Trophoblast cell (in vitro differentiated cells and primary cell): Measurements from ENCODE around the gene MUS81.
"Not testable (repeated sequence)": the region's sequence is repeated elsewhere in the genome, so short reads cannot be mapped to it uniquely, and the experiment has no call there.

Source experiments
- DNase-seq, 2 donors: peaks; one replicate each; pipeline ENCODE4 v3.0.0-alpha.2; 2016
- H2AFZ ChIP-seq: 2 replicates; pipeline ENCODE4 v1.6.1; 2013; ENCODE audit warnings: low read length, moderate library complexity, mild to moderate bottlenecking; ENCODE audit not compliant: insufficient read depth, poor library complexity
- H2AK5ac ChIP-seq: 2 replicates; pipeline ENCODE4 v1.6.1; 2013; ENCODE audit warnings: mild to moderate bottlenecking, low read length
- H2BK120ac ChIP-seq: 2 replicates; pipeline ENCODE4 v1.6.1; 2013; ENCODE audit warnings: low read length, mild to moderate bottlenecking, moderate library complexity; ENCODE audit not compliant: insufficient read depth, poor library complexity
- H2BK12ac ChIP-seq: 2 replicates; pipeline ENCODE4 v1.6.1; 2013; ENCODE audit warnings: mild to moderate bottlenecking, low read length, moderate library complexity
- H2BK5ac ChIP-seq: 2 replicates; pipeline ENCODE4 v1.6.1; 2013; ENCODE audit warnings: low read length, low read depth, moderate library complexity, mild to moderate bottlenecking; ENCODE audit not compliant: poor library complexity
- H3K14ac ChIP-seq: 2 replicates; pipeline ENCODE4 v1.6.1; 2013; ENCODE audit warnings: mild to moderate bottlenecking, low read length
- H3K18ac ChIP-seq: 2 replicates; pipeline ENCODE4 v1.6.1; 2013; ENCODE audit warnings: mild to moderate bottlenecking, low read length
- H3K23ac ChIP-seq: 2 replicates; pipeline ENCODE4 v1.6.1; 2013; ENCODE audit warnings: low read length
- H3K27ac ChIP-seq: 2 replicates; pipeline ENCODE4 v1.5.1; 2013; ENCODE audit warnings: low read depth, mild to moderate bottlenecking, inconsistent platforms, low read length, moderate library complexity
- H3K27me3 ChIP-seq: 2 replicates; pipeline ENCODE4 v1.6.1; 2013; ENCODE audit warnings: inconsistent platforms, mild to moderate bottlenecking, low read length, moderate library complexity; ENCODE audit not compliant: insufficient read depth
- H3K36me3 ChIP-seq, 2 experiments: 1 replicate in 1 of 2; 2 replicates in 1 of 2; pipeline ENCODE4 v1.6.1; 2013; ENCODE audit warnings: low read length in 2 of 2, mild to moderate bottlenecking in 2 of 2, moderate library complexity in 1 of 2; ENCODE audit not compliant: insufficient read depth in 2 of 2, control insufficient read depth in 1 of 2
- H3K4ac ChIP-seq: 2 replicates; pipeline ENCODE4 v1.6.1; 2013; ENCODE audit warnings: low read depth, mild to moderate bottlenecking, low read length, moderate library complexity
- H3K4me1 ChIP-seq, 2 experiments: 1 replicate in 1 of 2; 2 replicates in 1 of 2; pipeline ENCODE4 v1.6.1; 2013; ENCODE audit warnings: low read length in 2 of 2, mild to moderate bottlenecking in 2 of 2, moderate library complexity in 1 of 2; ENCODE audit not compliant: insufficient read depth in 2 of 2, control insufficient read depth in 1 of 2
- H3K4me2 ChIP-seq: 2 replicates; pipeline ENCODE4 v1.6.1; 2013; ENCODE audit warnings: inconsistent platforms, mild to moderate bottlenecking, low read length, moderate library complexity
- H3K4me3 ChIP-seq: 2 replicates; pipeline ENCODE4 v1.5.1; 2013; ENCODE audit warnings: mild to moderate bottlenecking, low read depth, low read length, inconsistent platforms
- H3K79me1 ChIP-seq: one replicate; pipeline ENCODE4 v1.6.1; 2013; ENCODE audit warnings: low read length
- H3K79me2 ChIP-seq: 2 replicates; pipeline ENCODE4 v1.6.1; 2013; ENCODE audit warnings: low read length, mild to moderate bottlenecking; ENCODE audit not compliant: control insufficient read depth, insufficient read depth, poor library complexity
- H3K9ac ChIP-seq: 2 replicates; pipeline ENCODE4 v1.6.1; 2013; ENCODE audit warnings: mild to moderate bottlenecking, low read length
- H3K9me3 ChIP-seq: 2 replicates; pipeline ENCODE4 v1.6.1; 2013; ENCODE audit warnings: low read depth, mild to moderate bottlenecking, control low read depth, inconsistent platforms, low read length; ENCODE audit not compliant: insufficient read depth
- H4K12ac ChIP-seq: 2 replicates; pipeline ENCODE4 v1.6.1; 2013; ENCODE audit warnings: low read depth, mild to moderate bottlenecking, low read length, moderate library complexity
- H4K8ac ChIP-seq: 2 replicates; pipeline ENCODE4 v1.6.1; 2013; ENCODE audit warnings: low read depth, mild to moderate bottlenecking, low read length, moderate library complexity
- H4K91ac ChIP-seq: one replicate; pipeline ENCODE4 v1.6.1; 2013; ENCODE audit warnings: low read depth, mild to moderate bottlenecking, low read length, moderate library complexity
- WGBS: extraction: QIAGEN DNeasy Blood & Tissue Kit; methylation state at CpG from one replicate; pipeline ENCODE4 v1.1.7; 2013; ENCODE audit warnings: missing lambda C conversion rate; ENCODE audit not compliant: insufficient read length, insufficient coverage; ENCODE audit errors: extremely low coverage; 5-methylcytosine and 5-hydroxymethylcytosine counted together

Gene MUS81

GRCh38 chr11:65843811-65844210 lies 16.4 kb upstream of the MUS81 start:
- WGBS: no CpG with 5 or more reads among the region's 3 CpGs
- no peak overlapping the region for H2BK5ac ChIP-seq
- no peaks in the 10 kb centered on the region for H3K4me1 ChIP-seq
- no peak overlapping the region for H3K4ac ChIP-seq
- no peaks in the 10 kb centered on the region for H3K27me3 ChIP-seq
- H4K91ac ChIP-seq: no peak overlapping the region
- H4K12ac ChIP-seq: no peak overlapping the region
- H3K18ac ChIP-seq: no peak overlapping the region
- no peak overlapping the region for H3K4me3 ChIP-seq
- no peak overlapping the region for H4K8ac ChIP-seq
- no peaks in the 10 kb centered on the region for H3K79me2 ChIP-seq
- H3K79me1 ChIP-seq: no peaks in the 10 kb centered on the region
- H3K4me2 ChIP-seq: no peak overlapping the region
- H3K36me3 ChIP-seq: no peaks in the 10 kb centered on the region
- H3K14ac ChIP-seq: no peak overlapping the region
- no peak overlapping the region for H2BK12ac ChIP-seq
- no peak overlapping the region for H3K27ac ChIP-seq
- no peak overlapping the region for H3K23ac ChIP-seq
- H3K9ac ChIP-seq: no peak overlapping the region
- H2AFZ ChIP-seq: no peak overlapping the region
- peak; percentile 88 to 96 for DNase-seq
- H2AK5ac ChIP-seq: no peak overlapping the region
- H3K9me3 ChIP-seq: no peaks in the 10 kb centered on the region
- H2BK120ac ChIP-seq: no peak overlapping the region

- Histone ChIP-seq H3K79me2 (no peaks in the 10 kb centered on the region), H3K4me1 (no peaks in the 10 kb centered on the region), H4K12ac (no peak overlapping the region), H3K23ac (no peak overlapping the region), H3K79me1 (no peaks in the 10 kb centered on the region), H3K4me2 (no peak overlapping the region), H3K4me3 (no peak overlapping the region), H3K27me3 (no peaks in the 10 kb centered on the region), H3K9me3 (no peaks in the 10 kb centered on the region), H3K14ac (no peak overlapping the region), H2AK5ac (no peak overlapping the region), H3K36me3 (no peaks in the 10 kb centered on the region), H3K9ac (no peak overlapping the region), H2BK12ac (no peak overlapping the region), H4K8ac (no peak overlapping the region), H3K27ac (no peak overlapping the region), H3K18ac (no peak overlapping the region), H2AFZ (no peak overlapping the region), H3K4ac (no peak overlapping the region), H2BK120ac (no peak overlapping the region), H2BK5ac (no peak overlapping the region), H4K91ac (no peak overlapping the region)
- no CpG with 5 or more reads among the region's 10 CpGs for WGBS
- DNase-seq: peak; percentile 56 to 69
Observed at GRCh38 chr11:65844231-65844872, 15.9 kb upstream of the MUS81 start.

GRCh38 chr11:65847746-65848145 lies 12.5 kb upstream of the MUS81 start:
- no peaks in the 10 kb centered on the region for H3K79me2 ChIP-seq
- no peak overlapping the region for H3K27ac ChIP-seq
- H3K9me3 ChIP-seq: peaks cover 2% of the 10 kb centered on the region
- H2BK12ac ChIP-seq: no peak overlapping the region
- no peak overlapping the region for H2AFZ ChIP-seq
- no peak overlapping the region for H4K8ac ChIP-seq
- DNase-seq: peak; percentile 45 to 60
- H3K27me3 ChIP-seq: no peaks in the 10 kb centered on the region
- no peak overlapping the region for H3K4me2 ChIP-seq
- H2AK5ac ChIP-seq: no peak overlapping the region
- peaks cover 13 to 19% of the 10 kb centered on the region in 2 experiments for H3K36me3 ChIP-seq
- no peak overlapping the region for H2BK5ac ChIP-seq
- H3K4me1 ChIP-seq: no peaks in the 10 kb centered on the region
- H2BK120ac ChIP-seq: no peak overlapping the region
- peak overlapping the region; percentile 26 for H3K9ac ChIP-seq
- H3K23ac ChIP-seq: no peak overlapping the region
- no peak overlapping the region for H3K4ac ChIP-seq
- H4K91ac ChIP-seq: no peak overlapping the region
- H3K14ac ChIP-seq: no peak overlapping the region
- no peak overlapping the region for H4K12ac ChIP-seq
- no peak overlapping the region for H3K18ac ChIP-seq
- H3K4me3 ChIP-seq: no peak overlapping the region
- WGBS: no CpG with 5 or more reads among the region's 3 CpGs
- no peaks in the 10 kb centered on the region for H3K79me1 ChIP-seq

- not testable (repeated sequence) for H3K27ac ChIP-seq, H2BK5ac ChIP-seq, H3K79me1 ChIP-seq, H3K4me3 ChIP-seq, H3K23ac ChIP-seq, H3K79me2 ChIP-seq, H3K27me3 ChIP-seq, H3K18ac ChIP-seq, H2AK5ac ChIP-seq, DNase-seq, H3K4me1 ChIP-seq, H2AFZ ChIP-seq, H4K91ac ChIP-seq, H3K4me2 ChIP-seq, H3K14ac ChIP-seq, H2BK120ac ChIP-seq, H4K8ac ChIP-seq, H4K12ac ChIP-seq, H3K4ac ChIP-seq, H3K9me3 ChIP-seq, H2BK12ac ChIP-seq, H3K9ac ChIP-seq
- H3K36me3 ChIP-seq: peaks cover 23 to 28% of the 10 kb centered on the region in 2 experiments
- WGBS: no CpG with 5 or more reads among the region's 7 CpGs
Observed at GRCh38 chr11:65848693-65849092, 11.5 kb upstream of the MUS81 start.
